ENCODE results near the gene SEMA3C. TPM values are rescaled to one million over a fixed set of nuclear protein-coding genes. Genes with fewer than 3 reads are reported as not detected.

SEMA3C gene
- total RNA-seq, 1 donor from 2014 or later, result 9.5 TPM

GRCh38 chr7:80775482-80775881, 143.4 kb downstream of the SEMA3C start:
- ATAC-seq, result no peak

DNA sequence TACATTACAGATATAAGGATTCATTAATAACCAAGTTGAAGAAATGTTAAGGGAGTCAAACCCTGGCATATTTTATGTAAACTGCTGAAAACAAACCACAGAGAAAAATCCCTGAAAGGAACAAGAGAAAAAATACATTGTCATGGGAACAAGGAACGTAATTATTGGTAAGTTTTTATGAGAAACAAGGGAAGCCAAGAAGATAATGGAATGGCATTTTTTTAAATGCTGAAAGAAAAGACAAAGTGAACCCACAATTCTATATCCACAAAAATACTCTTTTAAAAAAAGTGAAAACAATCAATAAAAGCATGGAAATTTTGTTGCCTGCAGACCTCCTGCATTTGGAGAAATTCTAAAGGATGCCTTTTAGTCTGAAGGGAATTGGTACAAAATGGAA, 144.0 kb downstream of the SEMA3C start:
- ATAC-seq, result no peak

DNA sequence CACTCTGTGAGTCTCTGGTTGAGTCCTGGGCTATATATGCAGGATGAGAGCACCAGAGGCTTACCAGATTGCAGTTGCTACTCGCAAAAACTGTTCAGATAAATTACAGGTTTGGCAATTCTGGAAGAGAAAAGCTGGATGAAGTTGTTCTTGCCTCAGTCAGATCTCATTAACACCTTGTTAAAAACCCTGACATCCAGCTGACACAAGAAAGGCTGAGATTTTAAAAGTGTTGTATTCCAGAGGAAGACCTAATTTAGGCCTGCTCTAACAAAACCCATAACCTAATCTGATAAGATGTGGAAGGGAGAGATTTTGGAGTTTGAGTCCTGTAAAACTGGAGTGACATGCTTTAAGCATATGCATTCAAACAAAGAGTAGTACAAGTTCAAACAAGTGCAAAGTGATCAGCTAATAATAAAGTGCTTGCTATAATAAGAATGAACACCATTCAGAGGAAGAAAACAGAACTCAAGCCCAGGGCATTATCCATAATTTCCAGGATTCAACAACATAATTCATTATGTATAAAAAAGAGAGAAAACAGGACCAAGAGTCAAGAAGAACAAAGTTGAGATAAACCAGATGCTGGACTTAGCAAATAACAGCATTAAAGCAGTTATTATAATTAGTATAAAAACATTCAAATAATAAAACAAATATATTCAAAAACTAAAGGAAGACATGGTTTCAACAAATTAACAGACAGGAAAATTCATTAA, 144.9 kb downstream of the SEMA3C start:
- ATAC-seq, result peak; percentile 52

GRCh38 chr7:80772347-80772993, 146.4 kb downstream of the SEMA3C start:
- ATAC-seq, result no peak

DNA sequence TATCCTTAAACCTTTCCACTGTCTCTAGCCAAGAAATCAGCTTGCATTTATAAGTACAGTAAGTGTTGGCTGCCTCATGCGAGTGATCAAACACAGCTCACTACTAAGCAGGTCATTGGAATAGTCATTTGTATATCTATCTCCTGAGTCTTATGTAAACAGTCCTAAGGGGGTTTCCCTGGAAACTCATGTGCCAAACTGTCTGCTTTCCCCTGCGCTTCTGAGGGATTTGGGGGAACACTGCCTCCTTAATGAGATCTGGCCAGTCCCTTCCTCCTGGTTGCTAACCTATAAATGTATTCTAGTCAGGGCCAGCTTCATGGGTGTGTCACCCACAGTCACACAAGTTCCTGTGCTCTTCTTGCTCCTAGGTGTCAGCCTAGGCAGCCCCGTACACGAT, 147.3 kb downstream of the SEMA3C start:
- ATAC-seq, result no peak

GRCh38 chr7:80770675-80771081, 148.2 kb downstream of the SEMA3C start:
- ATAC-seq, result no peak

GRCh38 chr7:80770061-80770460, 148.8 kb downstream of the SEMA3C start:
- no peak for ATAC-seq

DNA sequence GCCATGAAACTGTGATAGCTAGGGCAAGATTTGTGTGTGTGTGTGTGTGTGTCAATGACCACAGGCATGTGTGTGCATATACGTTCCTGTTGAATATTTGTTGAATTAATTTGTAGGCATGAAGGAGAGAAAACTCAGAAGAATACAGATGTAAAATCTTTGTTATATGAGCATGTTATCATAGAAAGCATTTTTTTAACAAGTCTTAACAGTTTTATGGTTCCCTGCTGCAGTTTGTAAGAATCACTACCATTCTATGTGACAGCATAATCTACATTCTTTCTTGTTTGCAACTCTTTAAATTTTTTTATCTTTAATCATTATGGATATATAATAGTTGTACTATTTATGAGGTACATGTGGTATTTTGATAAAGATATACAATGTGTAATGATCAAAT, 150.1 kb downstream of the SEMA3C start:
- ATAC-seq, result no peak

DNA sequence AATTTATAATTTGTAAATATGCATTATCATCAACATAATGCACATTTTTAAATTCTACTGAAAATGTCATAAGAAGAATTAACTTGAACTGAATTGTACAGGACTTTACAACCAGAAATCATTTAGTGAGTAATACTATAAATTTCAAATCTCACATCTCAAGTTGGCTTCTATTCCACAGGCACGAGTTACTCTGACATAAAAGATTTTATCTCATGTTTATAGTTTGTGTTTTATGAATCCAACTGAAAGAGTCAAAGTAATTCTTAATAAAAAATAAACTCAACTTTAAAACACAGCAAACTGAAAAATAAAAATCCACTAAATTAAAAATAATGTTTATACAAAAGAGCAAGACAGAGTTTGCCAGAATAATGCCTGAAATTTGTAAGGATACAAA, 151.2 kb downstream of the SEMA3C start:
- ATAC-seq, result no peak

DNA sequence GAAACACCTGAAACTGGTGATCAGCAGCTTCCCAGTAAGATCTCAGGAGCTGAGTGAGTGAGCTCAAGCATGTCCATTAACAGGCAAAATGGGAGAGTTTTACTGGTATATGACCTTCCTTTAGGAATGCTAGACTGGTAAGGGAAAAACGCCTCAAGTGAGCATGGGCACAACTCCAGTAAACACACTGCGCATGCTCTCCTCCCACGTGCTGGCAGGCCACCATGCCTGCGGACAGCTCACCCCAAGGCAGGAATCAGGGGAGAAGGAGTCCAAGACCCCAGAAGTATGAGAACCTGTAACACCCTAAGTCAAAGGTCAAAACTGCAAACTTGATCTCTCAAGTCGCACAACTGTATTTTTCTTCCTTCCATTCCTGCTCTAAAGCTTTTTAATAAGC, 152.1 kb downstream of the SEMA3C start:
- no peak for ATAC-seq

GRCh38 chr7:80764132-80764531, 154.7 kb downstream of the SEMA3C start:
- ATAC-seq, result no peak

GRCh38 chr7:80763704-80764103, 155.1 kb downstream of the SEMA3C start:
- ATAC-seq, result no peak

DNA sequence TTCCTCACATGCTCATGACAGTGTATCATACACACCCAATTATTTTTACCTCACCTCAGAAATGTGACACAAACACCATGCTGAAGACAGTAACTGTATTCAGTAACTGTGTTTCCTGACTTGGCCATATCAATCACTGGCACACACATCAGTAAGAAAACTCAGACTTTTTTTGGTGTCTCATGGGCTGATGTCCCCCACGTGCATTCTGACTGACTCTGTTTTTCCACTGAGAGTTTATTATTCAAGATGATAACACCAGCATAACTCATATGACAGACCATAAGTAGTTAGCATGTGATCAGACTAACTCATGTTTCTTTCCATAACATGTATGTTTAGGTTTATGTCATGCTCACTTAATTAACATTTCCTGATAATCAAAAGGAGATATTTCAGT, 155.6 kb downstream of the SEMA3C start:
- no peak for ATAC-seq

DNA sequence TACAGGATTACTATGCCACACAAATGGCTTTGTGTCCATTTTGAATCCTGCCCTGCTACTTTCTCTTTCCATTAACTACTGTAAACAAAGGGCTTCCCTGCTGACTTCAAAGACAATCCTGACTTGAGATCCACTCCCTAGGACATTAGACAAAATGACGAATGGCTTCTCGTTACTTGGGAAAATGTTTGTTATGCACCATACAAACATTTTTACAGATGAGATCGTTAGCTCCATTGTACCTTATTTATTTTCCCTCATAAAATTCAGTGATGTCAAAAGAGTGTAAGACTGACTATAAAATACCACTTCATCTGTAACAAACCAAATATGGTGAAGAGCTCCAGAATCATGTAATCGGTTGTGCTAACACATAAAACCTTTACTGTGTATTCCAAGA, 158.6 kb downstream of the SEMA3C start:
- ATAC-seq, result no peak

- ATAC-seq, result no peak
Observed at GRCh38 chr7:80752954-80753690, 165.7 kb downstream of the SEMA3C start.

GRCh38 chr7:80749270-80749669, 169.6 kb downstream of the SEMA3C start:
- no peak for ATAC-seq

DNA sequence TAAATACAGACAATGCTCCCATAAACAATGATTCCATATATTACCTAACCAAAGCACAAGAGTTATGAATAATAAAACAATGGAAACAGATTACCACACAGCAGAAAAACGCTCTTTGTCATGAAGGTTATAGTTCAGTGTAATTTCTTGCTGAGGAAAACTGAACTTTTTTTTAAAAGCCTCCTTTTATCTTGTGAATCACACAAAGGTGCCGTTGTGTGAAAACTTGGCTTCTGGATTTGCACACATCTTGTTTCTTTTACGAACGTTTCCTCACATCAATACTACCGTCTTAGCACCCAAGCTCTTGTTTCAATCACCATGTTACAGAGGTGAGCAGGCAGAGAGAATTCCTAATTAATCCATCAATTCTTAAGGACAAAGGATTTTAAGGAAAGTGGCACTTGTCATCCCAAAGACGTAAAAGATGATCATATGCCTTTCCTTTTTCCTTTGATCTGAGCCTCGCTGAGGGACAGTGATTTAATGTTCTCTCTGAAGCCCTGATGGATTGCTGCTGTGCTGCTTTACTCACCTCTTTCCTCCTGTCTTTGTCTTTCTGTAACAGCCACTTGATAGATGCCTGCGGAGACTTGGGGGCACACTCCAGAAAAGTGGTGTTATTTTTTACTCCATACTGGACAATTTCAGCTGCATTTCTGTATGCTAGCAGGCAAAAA, 170.3 kb downstream of the SEMA3C start:
- no peak for ATAC-seq

DNA sequence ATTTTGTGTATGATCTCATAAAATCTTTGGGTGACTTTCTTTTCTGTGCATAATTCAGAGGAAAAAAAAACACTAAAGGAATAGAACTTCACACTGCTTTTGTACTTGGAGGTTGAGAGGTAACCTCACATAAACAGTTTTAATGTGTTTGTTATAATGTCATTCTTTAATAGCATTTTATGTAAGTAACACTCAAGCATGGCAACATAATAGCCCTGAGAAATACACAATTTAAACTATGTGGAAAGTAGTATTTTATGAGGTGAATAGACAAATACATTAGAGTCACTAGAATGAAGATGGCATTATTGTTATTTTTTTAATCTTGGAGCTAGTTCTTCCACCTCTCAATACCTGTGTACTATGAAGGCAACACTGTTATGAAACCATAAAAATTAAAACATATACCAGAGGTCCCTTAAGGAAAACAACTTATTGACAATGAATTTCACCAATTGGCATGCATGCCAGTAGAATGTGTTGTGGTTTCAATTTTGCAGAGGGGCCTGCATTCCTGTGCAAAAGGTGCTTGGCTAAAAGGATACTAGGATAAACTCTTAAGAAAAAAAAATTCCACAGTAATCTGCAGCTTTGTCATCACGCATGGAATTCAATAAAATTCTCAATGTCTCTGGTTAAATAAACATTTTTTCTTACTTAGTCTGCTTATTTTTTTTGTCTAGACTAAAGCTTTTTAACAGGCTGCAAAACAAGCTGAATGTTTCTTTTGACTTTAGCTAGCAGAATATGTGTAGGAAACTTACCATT, 177.9 kb downstream of the SEMA3C start:
- ATAC-seq, result no peak

DNA sequence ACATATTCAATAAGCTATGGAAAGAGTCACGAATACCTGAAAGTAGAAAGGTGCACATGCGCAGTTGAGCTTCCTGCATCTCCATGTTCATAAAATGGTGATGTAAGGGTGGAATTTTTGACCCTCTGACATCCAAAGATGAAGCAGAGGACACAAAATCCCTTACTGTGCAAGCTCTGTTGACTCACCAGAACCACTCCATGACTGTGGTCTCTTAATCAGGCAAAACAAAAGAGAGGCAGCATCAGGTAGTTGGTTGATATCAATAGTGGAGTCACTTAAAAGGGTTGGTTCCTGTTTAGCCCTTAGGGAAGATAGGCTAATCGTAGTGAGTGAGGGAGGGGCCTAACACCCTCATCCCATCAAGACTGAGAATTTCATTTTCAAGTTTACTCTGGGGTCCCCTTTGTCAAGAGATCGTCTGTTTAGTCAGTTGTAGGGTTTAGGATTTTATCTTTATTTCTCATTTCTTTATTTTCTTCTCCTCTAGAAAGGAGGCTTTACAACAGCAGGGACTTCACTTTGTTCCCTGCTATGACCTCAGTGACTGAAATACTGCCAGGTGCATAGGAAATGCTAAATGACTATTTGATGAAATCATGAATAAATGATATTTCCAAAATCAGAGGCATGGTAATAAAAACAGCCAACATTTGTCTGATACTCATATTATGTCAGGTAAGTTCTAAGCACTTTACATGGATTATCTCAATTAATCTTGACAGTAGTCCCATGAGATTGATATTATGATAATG, 182.3 kb downstream of the SEMA3C start:
- no peak for ATAC-seq

- ATAC-seq, result no peak
Observed at GRCh38 chr7:80735330-80735729, 183.5 kb downstream of the SEMA3C start.

DNA sequence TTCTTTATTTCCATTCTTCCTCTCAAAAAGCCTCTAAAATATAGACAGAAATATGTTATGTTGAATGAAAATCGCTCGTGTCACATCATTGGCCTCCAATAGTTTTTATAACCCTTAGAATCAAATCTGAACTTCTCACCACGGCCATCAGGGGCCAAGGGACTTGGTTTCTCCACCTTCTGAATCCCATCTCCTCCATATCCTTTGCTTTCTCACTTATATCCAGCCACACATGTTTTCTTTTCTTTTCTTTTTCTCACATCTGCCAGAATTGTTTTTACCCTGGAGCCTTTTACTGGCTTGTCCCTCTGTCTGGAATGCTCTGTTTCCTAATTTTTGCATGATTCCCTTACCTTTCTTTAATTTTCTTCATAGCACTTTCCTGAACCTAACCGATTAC, 184.8 kb downstream of the SEMA3C start:
- no peak for ATAC-seq
